Dedifferentiated amniotic fluid mesenchymal stem cell (primary cell): ENCODE measurements around the gene SYNJ1.
"Not testable (repeated sequence)": the region's sequence is repeated elsewhere in the genome, so short reads cannot be mapped to it uniquely, and the experiment has no call there.

Experiments
- DNase-seq: peaks from one replicate; pipeline ENCODE4 v3.0.0-alpha.2; 2016; ENCODE audit errors: extremely low spot score

Gene SYNJ1

DNA sequence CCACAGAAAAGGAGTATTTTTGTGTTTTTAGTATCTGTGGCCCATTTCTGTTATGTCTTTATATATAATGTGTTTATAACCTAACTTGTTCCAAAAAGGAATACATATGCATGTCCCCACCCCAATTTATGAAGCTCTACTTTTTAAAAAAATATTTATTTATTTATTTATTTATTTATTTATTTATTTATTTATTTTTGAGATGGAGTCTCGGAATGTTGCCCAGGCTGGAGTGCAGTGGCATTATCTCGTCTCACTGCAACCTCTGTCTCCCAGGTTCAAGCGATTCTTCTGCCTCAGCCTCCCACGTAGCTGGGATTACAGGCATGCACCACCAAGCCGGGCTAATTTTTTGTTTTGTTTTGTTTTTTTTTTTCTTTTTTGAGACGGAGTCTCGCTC lies 32.3 kb downstream of the SYNJ1 start:
- DNase-seq = not testable (repeated sequence)

DNA sequence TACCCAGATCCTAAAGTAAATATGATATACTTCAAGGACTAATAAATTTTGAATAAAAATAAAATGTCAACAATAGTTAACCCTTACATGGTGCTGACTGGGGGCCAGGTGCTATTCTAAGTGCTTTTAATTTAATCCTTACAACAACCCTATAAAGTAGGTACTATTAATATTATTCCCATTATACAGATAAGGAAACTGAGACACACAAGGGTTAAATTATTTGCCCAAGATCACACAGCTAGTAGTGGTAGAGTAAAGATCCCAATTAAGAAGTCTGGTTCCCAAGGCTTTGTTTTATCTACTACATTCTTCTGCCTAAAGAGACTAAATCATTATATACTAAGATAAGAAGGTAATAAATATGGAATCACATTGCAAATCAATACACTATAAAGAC lies 34.2 kb downstream of the SYNJ1 start:
- no peak for DNase-seq

- no peak for DNase-seq
Observed at GRCh38 chr21:32690085-32690484, 37.7 kb downstream of the SYNJ1 start.

DNA sequence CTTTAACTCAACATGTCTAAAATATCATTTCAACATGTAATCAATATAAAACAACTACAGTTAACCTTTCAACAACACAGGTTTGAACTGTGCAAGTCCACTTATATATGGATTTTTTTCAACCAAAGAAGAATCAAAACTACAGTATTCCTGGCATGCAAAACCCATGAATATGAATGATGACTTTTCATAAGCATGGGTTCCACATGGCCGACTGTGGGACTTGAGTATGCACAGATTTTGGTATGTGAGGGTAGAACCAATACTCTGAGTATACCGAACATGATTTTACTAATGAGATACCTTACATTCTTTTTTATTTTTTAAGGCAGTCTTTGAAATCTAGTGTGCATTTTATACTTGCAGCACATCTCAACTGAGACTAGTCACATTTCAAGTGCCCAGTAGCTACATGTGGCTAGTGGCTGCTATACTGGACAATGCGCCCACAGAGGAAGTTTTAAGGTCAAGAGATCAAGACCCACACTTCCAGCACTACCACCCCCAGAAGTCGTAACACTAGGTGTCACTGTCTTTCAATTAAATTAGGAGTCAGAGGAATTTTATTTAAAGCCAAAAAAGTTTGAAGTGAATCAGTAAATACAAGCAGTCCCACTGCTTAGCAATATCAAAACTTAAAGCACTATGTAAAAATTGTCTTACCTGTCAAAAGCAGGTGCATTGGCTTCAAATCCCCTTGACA lies 40.0 kb downstream of the SYNJ1 start:
- no peak for DNase-seq

DNA sequence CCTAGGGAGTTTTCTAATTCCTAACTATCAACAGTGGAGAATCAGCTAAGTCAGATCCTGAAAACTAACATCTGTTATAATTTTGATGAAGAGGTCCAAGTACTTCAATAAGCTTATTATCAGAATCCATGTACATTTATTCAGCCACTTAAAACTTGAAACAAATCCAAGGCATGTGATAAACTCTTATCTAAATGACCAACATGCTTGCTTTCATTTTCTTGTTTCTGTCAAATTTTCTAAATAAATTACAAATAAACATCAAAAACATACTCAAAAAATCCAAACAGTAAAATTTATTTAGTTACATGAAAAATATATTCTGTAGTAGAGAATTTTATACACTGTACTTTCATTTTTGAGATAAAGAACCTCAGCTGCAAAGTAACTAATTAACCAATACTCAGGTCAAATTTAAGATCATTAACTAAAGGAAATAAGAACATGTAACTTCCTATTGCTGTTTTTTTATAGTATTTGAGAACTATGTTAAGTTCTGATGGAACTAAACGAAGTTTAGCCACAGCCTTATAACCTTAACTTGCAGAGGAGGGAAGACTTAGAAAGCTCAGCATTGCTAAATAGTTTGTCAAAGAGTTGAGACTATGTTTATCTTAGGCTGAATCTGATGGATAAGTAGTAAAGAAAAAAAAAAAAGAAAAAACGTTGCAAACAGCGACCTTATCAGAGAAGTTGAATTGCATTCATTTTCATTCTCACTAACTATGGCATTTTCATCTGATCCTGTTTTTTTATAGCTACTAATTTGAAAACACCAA lies 44.9 kb downstream of the SYNJ1 start:
- DNase-seq = no peak

- no peak for DNase-seq
Observed at GRCh38 chr21:32674731-32675130, 53.1 kb downstream of the SYNJ1 start.

GRCh38 chr21:32674038-32674437 lies 53.8 kb downstream of the SYNJ1 start:
- no peak for DNase-seq

DNA sequence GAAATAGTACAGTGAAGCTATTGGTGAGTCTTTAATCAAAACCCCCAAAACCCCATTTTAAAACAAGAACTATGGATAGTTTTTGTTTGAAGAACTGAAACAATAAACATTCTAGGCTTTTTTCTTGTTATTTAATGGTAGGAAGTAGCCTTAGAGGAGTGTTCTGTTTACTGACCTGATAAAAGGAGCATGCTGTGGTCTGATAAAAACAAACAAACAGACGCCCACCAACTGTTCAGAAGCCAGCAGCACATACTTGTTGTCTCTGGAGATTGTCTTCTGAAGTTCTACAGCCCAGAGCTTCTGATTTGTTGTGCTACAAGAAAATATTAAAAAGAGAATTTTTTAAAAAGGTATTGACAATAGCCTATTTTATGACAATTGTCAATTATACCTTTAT lies 61.6 kb downstream of the SYNJ1 start:
- DNase-seq = no peak

DNA sequence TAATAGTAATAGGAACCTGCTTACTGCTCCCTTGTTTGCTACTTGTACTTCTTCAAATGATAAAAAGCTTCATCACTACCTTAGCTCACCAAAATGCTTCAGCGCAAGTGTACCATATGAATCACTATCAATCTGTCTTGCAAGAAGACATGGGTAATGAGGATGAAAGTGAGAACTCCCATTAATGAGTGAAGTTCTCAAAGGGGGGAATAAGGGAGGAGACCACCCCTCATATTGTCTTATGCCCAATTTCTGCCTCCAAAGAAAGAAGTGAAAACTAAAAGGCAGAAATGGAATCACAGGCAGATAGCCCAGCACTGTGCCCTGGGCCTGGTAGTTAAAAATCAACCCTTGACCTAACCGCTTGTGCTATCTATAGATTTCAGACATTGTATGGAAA lies 63.7 kb downstream of the SYNJ1 start:
- DNase-seq = not testable (repeated sequence)

- DNase-seq = not testable (repeated sequence)
Observed at GRCh38 chr21:32661981-32662380, 65.8 kb downstream of the SYNJ1 start.

- DNase-seq = not testable (repeated sequence)
Observed at GRCh38 chr21:32661026-32661782, 66.6 kb downstream of the SYNJ1 start.

- no peak for DNase-seq
Observed at GRCh38 chr21:32658524-32658923, 69.3 kb downstream of the SYNJ1 start.

DNA sequence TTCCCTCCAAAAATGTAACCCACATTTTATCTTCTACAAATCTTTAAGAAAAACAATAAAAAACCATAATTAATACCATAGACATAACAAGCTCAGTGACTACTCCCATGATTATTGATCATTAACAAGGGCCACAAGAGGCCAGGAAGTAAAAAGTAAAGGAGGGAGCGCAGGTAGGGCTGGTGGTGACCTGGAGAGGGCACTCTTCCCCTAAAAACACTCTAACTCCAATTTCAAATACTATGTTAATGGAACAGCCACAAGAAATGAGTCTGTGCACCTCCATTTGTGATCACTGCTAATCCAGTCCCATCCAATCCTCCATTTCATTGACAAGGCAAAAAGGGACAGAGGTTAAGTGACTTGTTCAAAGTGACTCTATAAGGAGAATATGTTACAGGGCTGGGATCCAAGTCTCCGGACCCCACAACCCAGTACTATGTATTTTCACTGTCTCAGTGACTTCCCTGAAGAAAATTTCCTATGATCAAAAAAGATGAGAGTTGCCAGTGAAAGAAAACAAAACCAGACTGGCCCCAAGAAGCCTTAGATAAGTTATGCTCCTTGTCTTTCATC lies 74.4 kb downstream of the SYNJ1 start:
- no peak for DNase-seq

DNA sequence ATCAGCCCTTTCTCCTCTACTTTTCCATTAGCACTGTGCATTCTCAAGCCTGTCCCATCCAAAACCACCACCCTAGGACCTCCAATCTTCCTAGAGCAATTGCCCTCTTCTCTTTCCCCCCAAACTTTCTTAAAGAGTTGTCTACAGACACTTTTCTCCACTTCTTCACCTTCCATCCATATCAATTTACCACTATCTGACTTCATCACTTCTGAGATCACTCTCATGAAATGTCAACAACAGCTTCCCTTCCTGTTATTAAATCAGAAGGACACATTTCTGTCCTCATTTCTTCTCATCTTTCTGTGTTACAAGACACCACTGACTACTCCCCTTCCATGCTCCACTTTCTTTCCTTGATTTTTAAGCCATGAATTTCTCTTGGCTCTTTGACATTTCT lies 79.6 kb downstream of the SYNJ1 start:
- no peak for DNase-seq

DNA sequence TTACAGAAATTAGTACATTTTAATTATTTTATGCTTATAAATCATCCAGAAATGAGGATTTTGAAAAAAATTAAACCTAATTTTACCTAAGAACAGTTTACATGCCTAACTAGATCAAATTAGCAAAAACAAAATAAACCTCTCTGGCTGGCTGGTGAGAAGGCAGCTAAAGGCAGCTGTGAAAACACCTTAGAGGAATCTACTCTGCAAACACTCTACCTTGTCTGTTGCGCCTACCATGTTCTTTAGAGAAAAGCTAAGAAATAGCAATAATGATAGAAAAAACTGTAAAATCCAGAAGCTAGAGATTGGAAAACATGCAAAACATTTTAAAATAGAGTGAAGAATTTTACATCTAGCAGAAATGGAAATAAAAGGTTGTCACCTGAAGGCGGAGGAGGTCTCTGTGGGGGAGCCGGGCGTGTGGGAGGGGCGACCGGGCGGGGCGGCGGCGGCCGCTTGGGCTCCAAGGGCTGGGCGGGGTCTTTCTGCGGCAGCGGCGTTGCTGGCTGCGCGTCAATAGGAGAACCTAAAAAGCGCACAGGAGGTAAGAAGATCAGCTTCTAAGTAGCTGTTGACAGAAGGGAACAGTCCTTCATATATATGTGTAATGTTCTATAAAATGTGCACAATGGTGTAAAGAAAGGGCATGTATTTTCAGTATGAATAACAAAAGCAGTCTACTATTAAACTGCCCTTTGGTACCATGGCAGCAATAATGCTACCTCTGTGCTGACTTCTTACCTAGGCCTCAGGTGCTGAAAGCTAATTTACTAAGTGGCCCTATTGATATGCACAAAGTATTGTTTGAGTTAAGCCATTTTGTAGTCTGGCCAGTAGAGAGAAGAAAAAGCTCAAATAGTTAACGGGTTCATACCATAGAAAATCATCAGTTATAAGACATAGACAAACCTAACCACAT lies 82.3 kb downstream of the SYNJ1 start:
- DNase-seq = no peak

GRCh38 chr21:32641710-32642698 lies 85.8 kb downstream of the SYNJ1 start:
- DNase-seq = no peak

DNA sequence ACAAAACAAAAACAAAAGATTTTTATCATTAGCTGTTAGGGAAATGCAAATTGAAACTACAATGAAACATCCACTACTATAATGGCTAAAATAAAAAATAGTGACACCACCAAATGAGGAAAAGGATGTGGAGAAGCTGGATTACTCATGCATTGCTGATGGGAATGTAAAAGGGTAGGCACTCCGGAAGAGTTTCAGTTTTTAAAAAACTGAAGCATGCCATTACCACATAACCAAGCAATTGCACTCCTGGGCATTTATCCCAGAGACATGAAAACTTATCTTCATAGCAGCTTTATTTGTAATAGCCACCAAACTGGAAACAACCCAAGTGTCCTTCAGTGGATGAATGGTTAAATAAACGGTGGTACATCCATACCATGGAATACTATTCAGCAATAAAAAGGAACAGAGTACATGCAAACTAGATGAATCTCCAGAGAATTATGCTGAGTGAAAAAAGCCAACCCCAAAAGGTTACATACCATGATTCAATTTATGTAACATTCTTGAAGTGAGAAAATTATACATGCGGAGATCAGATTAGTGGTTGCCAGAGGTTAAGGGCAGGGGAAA lies 101.1 kb downstream of the SYNJ1 start:
- no peak for DNase-seq

- DNase-seq = not testable (repeated sequence)
Observed at GRCh38 chr21:32618218-32618617, 109.6 kb downstream of the SYNJ1 start.

DNA sequence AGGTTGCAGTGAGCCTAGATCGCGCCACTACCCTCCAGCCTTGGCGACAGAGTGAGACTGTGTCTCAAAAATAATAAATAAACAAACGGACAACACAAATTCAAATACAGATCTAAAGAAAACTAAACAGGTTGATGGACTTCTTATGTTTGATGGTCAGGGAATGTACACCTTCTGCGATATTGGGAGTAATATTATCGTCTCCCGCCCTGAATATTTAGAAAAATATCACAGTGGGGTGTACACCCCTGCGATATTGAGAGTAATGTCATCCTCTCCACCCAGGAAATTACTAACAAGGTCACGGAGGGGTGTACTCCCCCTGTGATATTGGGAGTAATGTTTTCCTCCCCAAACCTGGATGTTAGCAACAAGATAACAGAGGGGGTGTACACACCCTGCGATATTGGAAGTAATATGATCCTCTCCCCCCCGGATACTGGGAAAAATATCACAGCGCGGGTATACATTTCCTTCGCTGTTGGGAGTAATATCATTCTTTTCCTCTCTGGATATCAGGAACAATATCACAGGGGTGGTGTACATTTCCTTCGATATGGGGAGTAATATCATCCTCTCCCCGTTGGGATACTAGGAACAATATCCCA lies 114.3 kb downstream of the SYNJ1 start:
- no peak for DNase-seq
